ENCODE data around the gene ATP13A3.
A peak's percentile ranks its signal among the peaks of the same experiment; 100 is the strongest.

Gene ATP13A3

DNA sequence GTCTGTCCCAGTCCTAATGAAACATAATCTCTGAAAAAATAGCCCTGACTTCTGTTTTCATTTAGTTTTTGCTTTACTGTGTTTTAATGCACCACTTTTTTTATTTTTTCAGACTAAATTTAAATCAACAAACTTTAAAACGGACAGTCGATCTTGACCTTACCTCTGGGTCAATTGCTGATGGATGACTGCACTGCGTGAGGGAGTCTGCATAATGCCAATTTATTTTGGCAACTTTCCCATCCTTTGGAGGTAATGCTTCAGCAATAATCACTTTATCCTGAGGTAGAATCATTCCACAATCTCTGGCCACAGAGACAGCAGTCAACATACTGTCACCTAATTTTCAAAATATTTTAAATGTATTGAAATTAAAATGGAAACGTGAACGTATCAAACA lies 55.2 kb downstream of the ATP13A3 start:
- DNase-seq = no peak

DNA sequence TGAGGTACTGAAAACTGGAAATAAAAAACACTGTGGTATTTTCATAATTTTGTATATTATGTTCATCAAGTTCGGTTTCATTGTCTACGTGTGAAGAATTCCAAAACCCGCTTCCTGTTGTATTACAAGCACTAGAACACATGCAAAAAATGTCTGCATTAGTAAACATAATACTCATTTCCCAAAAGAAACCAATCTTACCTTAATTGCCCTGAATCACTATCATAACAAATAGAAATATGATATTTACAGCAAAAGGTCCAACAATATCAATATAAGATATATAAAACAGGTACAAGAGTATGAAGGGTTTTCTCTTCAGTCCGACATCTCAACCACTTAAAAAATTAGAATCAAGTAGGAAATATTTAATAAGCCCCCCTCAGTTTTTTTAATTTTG lies 61.4 kb downstream of the ATP13A3 start:
- DNase-seq = no peak

DNA sequence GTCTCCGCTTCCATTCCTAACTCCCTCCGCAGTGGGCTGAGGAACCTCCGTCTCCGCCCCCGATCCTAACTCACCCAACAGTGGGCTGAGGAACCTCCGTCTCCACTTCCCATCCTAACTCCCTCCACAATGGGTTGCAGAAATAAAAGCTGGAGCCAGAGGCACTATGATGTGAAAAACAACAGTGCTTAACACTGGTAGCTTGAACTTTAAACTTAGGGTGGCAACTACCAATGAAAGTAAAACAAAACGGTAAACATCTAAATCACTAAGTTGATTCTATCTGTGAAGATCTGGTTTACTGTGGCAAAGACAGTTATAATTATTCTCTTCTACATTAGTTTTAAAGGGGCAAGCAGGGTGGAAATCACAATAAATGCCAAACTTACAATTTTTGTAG lies 61.8 kb downstream of the ATP13A3 start:
- no peak for DNase-seq

DNA sequence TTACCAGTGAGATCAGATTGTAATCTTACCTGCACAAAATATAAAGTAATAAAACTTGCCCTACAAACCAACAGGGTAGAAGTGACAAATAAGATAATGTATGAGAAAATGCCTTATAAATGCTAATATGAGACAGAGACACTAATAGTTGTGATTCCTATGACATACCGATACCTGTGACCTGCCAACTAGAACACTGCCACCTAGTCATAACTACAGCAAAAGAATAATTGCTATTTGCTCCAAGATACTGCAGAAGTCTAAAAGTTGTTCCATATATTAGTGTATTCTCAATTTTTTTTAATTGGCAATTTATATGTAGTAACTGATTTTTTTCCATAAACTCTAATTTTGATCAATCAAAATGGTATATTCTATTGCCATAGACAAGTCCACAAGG lies 62.4 kb downstream of the ATP13A3 start:
- DNase-seq = no peak

DNA sequence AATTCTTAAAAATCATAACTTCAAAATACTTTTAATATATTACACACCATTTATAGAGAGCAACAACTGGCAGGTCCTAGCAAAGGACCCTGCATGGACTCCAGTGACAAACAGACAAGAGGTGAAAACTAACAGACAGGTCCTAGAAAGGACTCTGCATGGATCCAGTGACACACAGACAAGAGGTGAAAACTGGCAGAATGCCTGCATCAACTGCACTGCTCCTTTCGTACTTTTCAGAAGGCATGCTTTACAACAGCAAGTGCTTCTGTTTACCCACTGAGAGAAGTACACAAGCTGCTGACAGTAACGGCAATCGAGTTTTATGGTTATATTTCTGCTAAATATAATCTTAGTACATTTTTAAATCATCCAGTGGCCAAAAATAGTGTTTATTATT lies 63.5 kb downstream of the ATP13A3 start:
- DNase-seq = no peak

DNA sequence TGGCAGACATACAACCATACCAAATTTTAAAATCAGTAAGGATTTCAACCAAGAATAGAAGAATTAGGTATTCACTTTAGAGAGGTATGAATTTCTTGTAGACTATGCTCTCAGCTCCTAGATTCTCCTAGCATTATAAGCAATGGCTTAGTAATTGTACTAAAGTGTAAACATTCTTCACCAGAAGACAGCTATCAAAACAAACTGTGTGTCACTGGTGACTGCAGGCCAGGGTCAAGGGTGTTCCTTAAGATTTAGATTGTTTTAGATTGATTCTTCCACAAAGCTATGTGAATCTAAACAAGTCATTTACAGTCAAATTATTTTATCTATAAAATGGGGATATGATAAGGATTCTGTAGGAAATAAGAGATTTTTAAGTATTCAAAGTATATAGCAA lies 64.6 kb downstream of the ATP13A3 start:
- no peak for DNase-seq

DNA sequence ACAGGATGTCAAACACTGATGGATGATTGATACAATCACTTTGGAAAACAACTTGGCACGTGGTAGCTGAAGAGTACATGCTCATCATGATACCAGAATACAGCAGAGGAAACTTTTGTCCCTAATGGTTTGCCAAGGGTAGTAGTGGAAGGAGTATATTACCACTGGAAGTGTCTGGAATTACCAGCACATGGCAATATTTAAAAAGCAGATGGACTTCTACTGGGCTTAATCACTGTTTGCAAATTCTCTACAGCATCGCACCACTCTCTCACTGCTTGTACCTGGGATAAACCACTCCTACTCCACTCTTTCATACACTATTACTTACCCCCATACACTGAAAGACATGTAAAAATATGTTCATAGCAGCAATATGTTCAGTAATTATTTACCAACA lies 68.1 kb downstream of the ATP13A3 start:
- no peak for DNase-seq

DNA sequence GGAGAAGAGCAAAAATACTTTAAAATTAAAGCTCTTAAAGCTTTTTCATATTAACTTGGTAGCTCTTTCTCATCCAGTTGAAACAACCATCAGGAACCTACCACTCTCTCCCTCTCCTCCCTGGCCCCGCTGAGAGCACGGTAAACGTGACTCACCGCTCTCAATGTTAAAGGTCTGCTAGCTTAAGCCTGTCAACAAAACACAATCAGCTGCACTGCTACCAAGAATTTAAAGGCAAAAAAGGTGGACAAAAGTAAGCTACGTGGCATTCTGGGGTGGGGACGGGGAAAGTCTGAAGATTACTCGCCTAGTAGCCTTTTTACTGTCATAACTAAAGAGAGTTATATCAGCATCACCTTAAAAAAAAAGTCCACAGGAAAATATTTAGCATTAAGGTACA lies 79.4 kb downstream of the ATP13A3 start:
- no peak for DNase-seq

DNA sequence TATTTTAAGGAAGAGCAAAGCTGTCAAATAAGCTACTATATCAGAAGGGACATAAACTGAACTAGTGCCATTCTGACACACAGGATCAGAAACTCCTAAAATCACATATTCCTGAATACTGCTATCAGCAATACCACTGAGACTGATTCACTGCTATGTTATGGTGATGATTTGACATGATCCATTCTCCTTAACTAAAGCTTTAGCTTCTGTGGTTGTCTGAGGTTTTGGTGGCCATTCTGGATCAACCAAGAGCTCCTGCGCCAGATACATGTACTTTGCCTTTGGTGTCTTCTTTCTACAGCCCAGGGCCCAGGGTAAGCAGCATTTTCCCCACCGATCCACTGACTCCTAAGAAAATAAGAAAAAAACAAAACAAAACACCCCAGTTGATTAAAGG lies 81.0 kb downstream of the ATP13A3 start:
- DNase-seq = no peak

DNA sequence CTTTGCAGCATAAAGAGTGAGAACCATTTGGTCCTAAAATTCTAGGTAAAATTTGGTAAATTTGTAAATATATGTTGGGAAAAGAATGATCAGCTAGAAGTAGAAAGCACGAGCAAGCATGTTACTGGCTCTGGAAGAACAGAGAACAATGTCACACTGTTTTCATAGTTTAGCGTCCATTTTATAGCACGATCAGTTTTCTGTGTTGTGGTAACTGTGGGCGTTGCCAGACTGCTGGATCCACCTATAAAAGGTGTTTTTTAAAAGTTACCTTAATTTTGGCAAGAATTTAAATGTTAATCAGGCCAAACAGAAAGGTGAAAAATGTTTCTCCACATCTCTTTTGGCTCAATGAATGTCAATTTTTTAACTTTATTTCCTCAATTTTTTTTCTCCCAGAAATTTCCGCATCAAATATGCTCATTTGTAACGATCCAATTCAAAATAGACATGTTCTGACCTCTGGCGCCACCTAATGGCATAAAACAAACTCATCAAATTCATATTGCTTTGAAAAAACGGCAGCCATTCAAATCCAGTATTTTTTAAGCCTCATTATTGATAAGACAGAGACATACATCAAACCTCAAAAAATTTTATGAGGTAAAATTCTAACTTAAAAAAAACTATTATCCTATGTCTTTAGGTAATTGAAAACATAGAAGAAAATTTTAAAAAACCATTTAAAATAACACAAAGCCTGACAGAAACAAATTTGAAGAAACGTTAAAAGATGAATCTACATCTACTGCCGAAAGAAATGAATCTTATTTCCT lies 82.2 kb downstream of the ATP13A3 start:
- peak; percentile 65 for DNase-seq

DNA sequence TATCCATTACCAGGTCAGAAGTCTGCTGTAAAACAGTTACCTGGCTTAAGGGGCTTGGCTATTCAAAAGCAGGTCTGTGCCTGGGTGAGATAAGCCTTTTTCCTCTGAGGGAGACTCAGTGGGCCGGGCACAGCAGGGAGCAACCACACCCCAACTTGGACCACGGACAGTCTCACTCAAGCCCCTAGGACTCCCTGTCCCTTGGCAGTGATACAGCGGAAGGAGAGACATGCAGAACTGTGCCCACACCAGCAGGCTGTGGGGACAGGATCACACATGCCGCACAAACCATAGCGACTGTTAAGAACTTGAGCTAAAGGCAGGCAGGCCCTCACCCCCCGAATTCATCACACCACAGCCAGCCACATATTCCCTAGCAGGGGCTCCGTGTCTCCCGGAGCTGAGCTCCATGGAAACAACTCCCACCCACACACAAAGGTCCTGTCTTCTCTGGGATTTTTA lies 84.9 kb downstream of the ATP13A3 start:
- no peak for DNase-seq

DNA sequence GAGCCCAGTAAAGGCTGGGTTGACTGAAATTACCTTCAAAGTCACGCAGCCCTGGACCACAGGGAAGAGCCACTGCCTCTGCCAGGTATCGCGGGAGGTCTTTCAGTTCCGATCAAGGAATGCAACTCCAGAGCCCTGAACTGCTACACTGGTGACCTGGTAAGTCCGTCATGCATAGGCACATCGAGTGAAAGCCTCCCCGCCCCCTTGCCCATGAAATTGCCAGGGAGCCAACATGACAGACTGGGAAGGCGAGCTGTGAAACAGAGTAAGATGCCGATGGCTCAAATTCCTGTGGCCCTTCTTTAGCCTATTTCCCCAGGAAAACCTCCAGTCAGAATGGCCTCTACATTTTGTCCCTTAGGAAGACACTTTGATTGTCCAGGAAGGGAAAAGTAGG lies 85.5 kb downstream of the ATP13A3 start:
- DNase-seq = no peak

DNA sequence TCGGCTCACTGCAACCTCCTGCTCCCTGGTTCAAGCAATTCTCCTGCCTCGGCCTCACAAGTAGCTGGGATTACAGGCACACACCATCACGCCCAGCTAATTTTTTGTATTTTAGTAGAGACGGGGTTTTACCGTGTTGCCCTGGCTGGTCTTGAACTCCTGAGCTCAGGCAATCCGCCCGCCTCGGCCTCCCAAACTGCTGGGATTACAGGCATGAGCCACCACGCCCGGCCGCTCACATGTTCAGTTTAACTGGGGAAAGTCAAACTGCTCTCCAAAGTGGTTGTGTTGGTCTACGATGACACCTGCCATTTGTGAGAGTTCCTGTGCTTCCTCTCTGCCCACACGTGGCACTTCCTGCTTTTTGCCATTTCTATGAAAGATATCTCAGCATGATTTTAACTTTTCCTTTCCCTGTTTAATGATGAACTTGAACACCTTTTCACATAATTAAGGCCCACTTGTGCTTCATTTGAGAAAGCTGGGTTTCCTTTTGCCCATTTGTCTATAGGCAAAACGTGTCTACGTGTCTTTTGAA lies 86.9 kb downstream of the ATP13A3 start:
- DNase-seq = no peak

DNA sequence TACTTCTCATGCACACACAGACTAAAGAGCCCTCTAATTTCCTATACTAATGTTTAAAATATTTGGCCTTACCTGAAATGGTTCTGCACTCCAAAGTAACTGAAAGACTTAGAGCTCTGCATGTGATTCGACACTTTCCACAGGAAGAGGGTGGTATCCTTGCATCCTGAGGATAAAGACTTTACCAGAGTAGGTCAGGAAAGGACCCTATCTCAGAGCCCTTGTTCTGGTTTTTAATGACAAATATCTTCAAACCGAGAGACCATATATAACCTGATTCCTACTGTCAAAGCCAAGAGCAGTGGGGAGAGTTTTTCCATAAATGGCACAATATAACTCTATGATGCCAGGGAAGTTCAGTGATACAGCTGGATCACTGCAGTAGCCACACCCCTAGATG lies 87.6 kb downstream of the ATP13A3 start, which contains the start of gene GP5:
Gene GP5, minus strand, starts transcription at position 101 of the 400 bp plus-strand sequence. CDS start 984 bp downstream, outside the sequence.
- DNase-seq = no peak

DNA sequence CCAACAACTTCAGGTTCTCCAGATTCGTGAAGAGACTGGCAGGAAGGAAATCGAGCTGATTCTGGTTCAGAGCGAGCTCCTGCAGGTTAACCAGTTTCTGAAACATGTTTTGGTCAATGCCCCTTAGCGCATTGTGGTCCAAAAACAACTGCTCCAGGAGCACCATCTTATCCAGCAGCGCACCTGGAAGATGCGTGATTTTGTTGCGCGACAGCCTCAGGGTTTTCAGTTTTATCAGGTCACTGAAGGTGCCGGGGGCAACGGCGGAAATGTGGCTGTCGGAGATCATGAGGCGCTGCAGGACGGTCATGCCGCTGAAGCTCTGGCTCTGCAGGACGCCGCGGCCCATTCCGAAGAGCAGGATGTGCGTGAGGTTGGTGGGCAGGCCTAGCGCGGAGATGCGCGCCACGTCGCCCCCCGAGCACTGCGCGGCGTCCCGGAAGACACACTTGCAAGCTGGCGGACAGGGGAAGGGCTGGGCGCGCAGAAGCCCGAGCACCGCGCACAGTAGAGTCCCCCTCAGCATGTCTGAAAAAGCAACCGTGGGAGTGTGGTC lies 89.0 kb downstream of the ATP13A3 start:
- DNase-seq = peak; percentile 16

DNA sequence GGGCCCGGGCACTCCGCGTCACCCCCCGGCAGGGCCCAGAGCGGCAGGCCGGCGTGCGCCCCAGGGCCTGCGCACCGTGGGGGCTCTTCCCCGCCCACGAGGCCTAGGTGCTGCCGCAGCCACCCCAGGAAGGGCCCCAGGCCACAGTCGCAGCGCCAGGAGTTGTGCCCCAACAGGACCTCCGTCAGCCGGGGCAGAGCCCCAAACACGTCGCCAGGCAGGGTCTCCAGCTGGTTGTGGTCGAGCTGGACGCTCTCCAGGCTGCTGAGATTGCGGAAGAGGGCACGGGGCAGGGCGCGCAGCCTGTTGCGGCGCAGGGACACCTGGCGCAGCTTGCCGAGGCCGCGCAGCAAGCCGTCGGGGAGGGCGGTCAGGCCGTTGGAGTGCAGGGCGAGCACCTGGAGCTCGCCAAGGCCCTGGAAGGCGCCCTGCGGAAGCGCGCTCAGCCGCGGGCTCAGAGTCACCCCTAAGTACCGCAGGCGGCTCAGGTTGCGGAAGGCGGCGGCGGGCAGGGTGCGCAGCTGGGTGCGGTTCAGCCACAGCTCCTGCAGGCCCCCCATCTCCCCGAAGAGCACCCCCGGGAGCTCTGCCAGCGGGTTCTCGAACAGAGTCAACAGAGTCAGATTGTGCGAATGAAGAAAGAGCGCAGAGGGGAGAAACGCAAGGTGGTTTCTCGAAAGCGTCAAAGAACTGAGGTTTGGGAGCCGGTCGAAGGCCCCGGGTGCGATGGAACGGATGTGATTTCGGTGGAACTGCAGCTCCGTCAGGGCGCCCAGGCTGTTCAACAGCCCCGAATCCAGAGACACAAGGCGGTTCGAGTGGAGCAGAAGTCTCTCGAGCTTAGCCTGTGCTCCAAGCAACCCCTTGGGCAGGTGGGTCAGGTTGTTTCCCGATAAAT lies 89.7 kb downstream of the ATP13A3 start:
- peak; percentile 8 for DNase-seq

DNA sequence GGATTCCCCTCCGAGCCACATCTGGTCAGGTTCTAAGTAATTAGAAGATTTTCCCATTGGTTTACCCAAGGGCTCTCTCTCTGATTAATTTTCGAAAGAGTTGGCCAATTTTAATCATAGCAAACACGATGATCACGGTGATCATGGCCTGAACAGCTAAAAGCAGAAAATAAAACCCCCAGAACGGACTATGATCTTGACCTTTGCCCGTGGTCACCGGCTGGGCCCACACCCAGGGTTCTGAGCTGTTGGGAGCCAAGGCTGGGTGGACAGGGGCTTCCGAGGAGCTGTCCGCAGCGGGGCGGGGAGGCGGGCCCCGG lies 90.3 kb downstream of the ATP13A3 start:
- DNase-seq = no peak

DNA sequence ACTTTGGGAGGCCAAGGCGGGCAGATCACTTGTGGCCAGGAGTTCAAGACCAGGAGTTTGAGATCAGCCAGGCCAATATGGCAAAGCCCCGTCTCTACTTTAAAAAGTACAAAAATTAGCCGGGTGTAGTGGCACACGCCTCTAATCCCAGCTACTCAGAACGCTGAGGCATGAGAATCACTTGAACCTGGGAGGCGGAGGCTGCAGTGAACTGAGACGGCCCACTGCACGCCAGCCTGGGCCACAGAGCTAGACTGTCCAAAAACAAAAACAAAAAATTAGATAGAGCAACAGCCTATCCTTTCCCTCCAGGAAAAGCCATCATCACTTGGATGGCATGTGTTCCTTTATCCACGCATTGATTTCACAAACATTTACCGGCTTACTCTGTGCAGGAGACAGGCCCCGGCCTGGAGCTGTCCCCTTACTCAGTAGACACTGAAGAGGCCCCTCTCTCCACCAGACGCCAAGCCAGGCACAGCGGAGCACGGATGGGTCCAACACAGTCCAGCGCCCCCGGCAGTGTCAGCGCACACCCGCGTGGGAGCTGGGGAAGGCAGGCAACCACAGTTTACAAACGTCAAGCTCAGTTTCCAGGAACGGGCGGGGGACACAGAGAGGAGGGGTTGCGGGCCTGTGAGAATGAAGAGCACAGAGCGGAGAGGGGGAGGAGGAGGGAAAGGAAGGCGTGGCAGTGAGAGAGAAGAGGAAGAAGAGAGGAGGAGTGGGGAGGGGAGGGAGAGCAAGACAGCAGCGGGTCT lies 90.8 kb downstream of the ATP13A3 start:
- peak; percentile 50 for DNase-seq

DNA sequence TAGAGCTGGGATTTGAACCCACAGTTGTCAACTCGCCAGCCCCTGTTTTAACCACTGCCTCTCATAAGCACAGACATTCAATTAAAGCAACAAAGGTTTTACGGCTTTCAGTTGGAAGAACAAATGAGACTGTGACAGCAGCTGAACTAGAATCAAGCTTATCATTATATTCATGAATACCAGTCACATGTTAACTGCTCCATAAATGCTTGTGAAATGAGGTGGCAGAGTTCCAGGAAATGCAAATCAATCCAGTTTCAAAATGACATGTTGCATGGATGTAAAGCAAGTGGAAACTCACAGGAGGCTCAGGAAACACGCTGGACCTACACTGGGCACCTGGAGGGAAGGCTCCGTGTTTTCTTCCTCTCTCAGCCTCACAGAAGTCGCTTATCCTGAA lies 91.6 kb downstream of the ATP13A3 start:
- DNase-seq = no peak

DNA sequence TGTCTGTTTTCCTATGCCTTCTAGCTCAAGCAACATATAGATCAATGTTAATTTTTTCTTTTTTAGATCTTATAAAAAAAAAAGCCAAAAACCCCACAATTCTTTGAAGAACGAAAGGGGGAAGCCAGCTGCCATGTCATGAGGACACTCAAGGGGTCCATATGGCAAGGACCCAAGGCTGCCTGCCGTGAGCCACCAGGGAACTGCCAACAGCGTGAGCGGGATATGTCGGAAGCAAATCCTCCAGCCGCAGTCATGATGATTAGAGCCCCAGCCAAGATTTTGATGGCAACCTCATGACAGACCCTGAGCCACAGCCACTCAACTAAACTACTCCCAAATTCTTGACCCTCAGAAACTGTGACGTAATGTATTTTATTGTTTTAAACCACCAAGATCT lies 94.2 kb downstream of the ATP13A3 start:
- DNase-seq = no peak

DNA sequence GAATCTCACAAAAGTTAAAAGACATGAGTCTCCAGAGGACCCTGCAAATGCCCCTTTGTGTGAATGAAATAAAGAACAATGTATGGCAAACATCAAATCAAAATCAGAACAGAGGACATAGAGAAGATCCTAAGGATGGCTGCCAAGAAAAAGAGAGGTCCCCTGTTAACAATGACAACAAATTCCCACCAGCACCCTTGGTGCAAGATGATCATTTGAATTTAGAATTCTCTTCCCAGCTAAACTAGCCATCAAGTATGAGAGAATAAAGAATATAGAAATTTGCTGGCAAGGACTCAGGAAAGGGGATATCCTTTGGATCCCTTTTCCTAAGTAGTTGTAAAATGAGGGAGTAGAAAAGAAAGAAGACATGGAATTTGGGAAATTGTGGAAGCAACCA lies 96.0 kb downstream of the ATP13A3 start:
- no peak for DNase-seq

DNA sequence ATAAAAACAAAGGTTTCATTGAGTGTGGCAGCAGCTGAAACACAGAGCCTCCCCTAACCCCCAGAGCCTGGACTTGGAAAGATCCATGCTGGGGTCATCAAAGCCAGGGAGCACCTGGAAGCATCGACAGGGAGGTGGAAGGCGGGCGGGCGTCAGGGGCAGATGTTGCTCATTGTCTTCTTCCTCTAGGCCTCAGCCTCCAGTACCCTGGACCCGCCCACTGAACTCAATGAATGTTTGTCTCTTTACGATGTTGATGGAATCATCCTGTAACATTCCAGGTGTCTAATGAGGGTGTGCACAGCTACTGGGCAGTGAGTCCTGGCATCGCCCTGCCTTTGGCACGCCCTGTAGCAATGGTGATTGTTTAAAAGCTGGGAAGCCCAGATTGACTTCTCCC lies 97.5 kb downstream of the ATP13A3 start:
- DNase-seq = no peak

DNA sequence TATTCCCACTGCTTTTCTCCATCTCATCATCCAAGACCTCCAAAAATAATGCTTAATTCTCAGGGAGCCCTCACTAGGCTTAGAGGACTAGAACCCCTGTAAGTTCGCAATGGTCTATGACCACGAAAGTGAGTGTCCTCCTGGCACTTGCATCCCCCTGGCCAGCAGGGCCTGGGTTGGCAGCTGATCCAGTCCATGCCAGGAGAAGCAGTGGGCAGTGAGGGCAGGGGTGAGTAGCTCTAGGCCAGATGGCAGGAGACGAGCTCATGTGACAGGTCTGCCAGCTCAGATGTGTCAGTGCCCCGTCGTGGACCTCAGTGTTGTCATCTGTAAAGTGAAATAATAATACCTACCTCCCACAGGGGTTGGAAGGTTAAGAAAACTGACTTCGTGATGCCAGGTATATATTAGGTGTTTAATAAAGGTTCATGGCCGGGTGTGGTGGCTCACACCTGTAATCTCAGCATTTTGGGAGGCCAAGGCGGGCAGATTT lies 98.8 kb downstream of the ATP13A3 start:
- DNase-seq = no peak

All from CD4-positive, alpha-beta T cell treated with Interleukin-4 for 4 hours (primary cell).